Renal cortical epithelial cell (primary cell): Measurements from ENCODE around the gene RAD1. TPM values are rescaled to one million over a fixed set of nuclear protein-coding genes. Genes with fewer than 3 reads are reported as not detected.

Experiments
- DNase-seq: peaks from one replicate; pipeline ENCODE4 v3.0.0-alpha.2; 2011; ENCODE audit warnings: low read depth
- total RNA-seq: library from RNA; depleted of rRNA; stranded (reverse); fragments of >200 nt; gene quantifications from 2 replicates; pipeline ENCODE4 v1.2.3, GENCODE V29; 2014

Gene RAD1
- total RNA-seq, 1 donor from 2014 or later, result 12.0 TPM

- DNase-seq, result no peak
These were observed 50.2 kb downstream of the RAD1 start for GRCh38 chr5:34865091-34865490.

- no peak for DNase-seq
These were observed 51.4 kb downstream of the RAD1 start for GRCh38 chr5:34863946-34864345.

- DNase-seq, result no peak
These were observed 56.1 kb downstream of the RAD1 start for GRCh38 chr5:34859253-34859652.

GRCh38 chr5:34858790-34859189 lies 56.5 kb downstream of the RAD1 start:
- no peak for DNase-seq

GRCh38 chr5:34857894-34858293 lies 57.4 kb downstream of the RAD1 start:
- no peak for DNase-seq

DNA sequence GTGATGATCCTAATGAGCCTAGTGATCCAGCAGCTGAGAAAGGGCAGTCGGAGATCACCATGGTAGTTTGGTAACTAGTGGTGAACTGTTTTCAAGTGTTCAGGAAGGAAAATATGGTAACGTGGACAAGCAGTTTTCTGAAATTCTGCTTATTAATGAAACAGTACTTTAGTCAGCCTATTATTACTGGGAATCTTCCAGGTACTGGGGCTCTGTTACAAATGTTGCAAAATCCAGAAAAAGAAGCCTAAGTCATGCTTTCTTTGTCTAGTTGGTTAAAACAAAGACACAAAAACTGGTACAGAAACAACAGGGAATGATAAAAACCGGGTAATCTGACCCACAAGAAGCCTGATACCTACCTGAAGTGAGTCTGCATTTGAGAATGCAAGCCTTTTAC lies 58.1 kb downstream of the RAD1 start:
- no peak for DNase-seq

Other genes starting within 250 kb of the RAD1 start
- gene TTC23L, start 76.3 kb downstream of the RAD1 start, total RNA-seq, result 0.65 TPM in 1 of 2 replicates, not detected in the other
- gene BRIX1, start 207 bp upstream of the RAD1 start, total RNA-seq, result 27.3 and 37.9 TPM in 2 replicates
- gene DNAJC21, start 14.1 kb upstream of the RAD1 start, total RNA-seq, result 24.8 and 47.9 TPM in 2 replicates
- 0.20 TPM in 1 of 2 replicates, not detected in the other for gene AGXT2, start 132.4 kb upstream of the RAD1 start, total RNA-seq